PC-3 (cell line): Measurements from ENCODE around the gene PURA. TPM values are rescaled to one million over a fixed set of nuclear protein-coding genes. Genes with fewer than 3 reads are reported as not detected.

Experiments
- ATAC-seq: fragments of 200-7000 bp; cut with Tn5 transposase; 2 replicates; pipeline ENCODE4 v1.9.1; 2020; ENCODE audit warnings: mild to moderate bottlenecking, moderate library complexity
- BruUV-seq: library from RNA; stranded (reverse); fragments of 400-500 nt; replicated peaks from 2 replicates; lab custom pipeline; 2021; lab: Mats Ljungman, UMichigan
- CTCF ChIA-PET: fragments of 300-600 bp; sonication (Branson Sonifier 250); formaldehyde crosslinking; loops from one replicate; lab custom pipeline; 2022; ENCODE audit warnings: antibody characterized with exemption; lab: Charles Lee
- POLR2A ChIA-PET: fragments of 300-600 bp; sonication (Branson Sonifier 250); formaldehyde crosslinking; loops from one replicate; lab custom pipeline; 2022; ENCODE audit warnings: antibody characterized with exemption; ENCODE audit not compliant: unreplicated experiment; lab: Charles Lee
- DNase-seq: peaks from one replicate; pipeline ENCODE4 v3.0.0-alpha.2; 2015
- H2AFZ ChIP-seq: fragments of 300-600 bp; sonication (generic); 2 replicates; pipeline ENCODE4 v1.6.0; 2016; ENCODE audit warnings: antibody characterized with exemption, low read length
- H3F3A ChIP-seq: fragments of 300-600 bp; sonication (generic); one replicate; pipeline ENCODE4 v1.6.0; 2017; ENCODE audit warnings: antibody characterized with exemption, low read length, control low read depth, mild to moderate bottlenecking; ENCODE audit not compliant: unreplicated experiment
- H3K27ac ChIP-seq: fragments of 300-600 bp; sonication (generic); 2 replicates; pipeline ENCODE4 v1.5.1; 2016; ENCODE audit warnings: mild to moderate bottlenecking, low read length
- H3K27me3 ChIP-seq: fragments of 300-600 bp; sonication (generic); 2 replicates; pipeline ENCODE4 v1.6.1; 2016; ENCODE audit warnings: low read length, mixed read lengths
- H3K36me3 ChIP-seq: fragments of 300-600 bp; sonication (generic); 2 replicates; pipeline ENCODE4 v1.6.1; 2016; ENCODE audit warnings: low read depth, mixed run types, low read length, mixed read lengths
- H3K4me1 ChIP-seq: fragments of 300-600 bp; sonication (generic); 2 replicates; pipeline ENCODE4 v1.5.1; 2016; ENCODE audit warnings: low read length; ENCODE audit not compliant: insufficient read depth
- H3K4me2 ChIP-seq: fragments of 300-600 bp; sonication (generic); 2 replicates; pipeline ENCODE4 v1.6.0; 2016; ENCODE audit warnings: low read length
- H3K4me3 ChIP-seq: fragments of 300-600 bp; sonication (generic); 2 replicates; pipeline ENCODE4 v1.5.1; 2016; ENCODE audit warnings: mild to moderate bottlenecking, low read length, mixed read lengths
- H3K79me2 ChIP-seq: fragments of 300-600 bp; sonication (generic); 2 replicates; pipeline ENCODE4 v1.6.1; 2017; ENCODE audit warnings: low read length, mixed read lengths
- H3K9ac ChIP-seq: fragments of 300-600 bp; sonication (generic); 2 replicates; pipeline ENCODE4 v1.6.0; 2016; ENCODE audit warnings: mild to moderate bottlenecking, low read length
- H3K9me2 ChIP-seq: fragments of 300-600 bp; sonication (generic); replicated peaks from 2 replicates; pipeline ENCODE4 v1.6.1; 2016; ENCODE audit warnings: mixed run types, low read length, mixed read lengths
- H3K9me3 ChIP-seq: fragments of 300-600 bp; sonication (generic); 2 replicates; pipeline ENCODE4 v1.6.1; 2016; ENCODE audit warnings: low read length, mixed read lengths
- H4K20me1 ChIP-seq: fragments of 300-600 bp; sonication (generic); 2 replicates; pipeline ENCODE4 v1.6.1; 2016; ENCODE audit warnings: low read length, mixed read lengths
- CTCF ChIP-seq: fragments of 300-600 bp; sonication (generic); conservative IDR thresholded peaks from 2 replicates; pipeline ENCODE4 v1.5.1; 2017; ENCODE audit warnings: antibody characterized with exemption, low read depth, mild to moderate bottlenecking, low read length
- EZH2 ChIP-seq: fragments of 300-600 bp; sonication (generic); IDR thresholded peaks from one replicate; pipeline ENCODE4 v1.6.1; 2017; ENCODE audit warnings: antibody characterized with exemption, mild to moderate bottlenecking, low read length; ENCODE audit not compliant: unreplicated experiment
- EZH2phosphoT487 ChIP-seq: fragments of 300-600 bp; sonication (generic); IDR thresholded peaks from 2 replicates; pipeline ENCODE4 v1.6.1; 2018; ENCODE audit warnings: mild to moderate bottlenecking, antibody characterized with exemption, low read length, borderline replicate concordance
- intact Hi-C: fragments of 100-400 bp; cut with micrococcal nuclease; formaldehyde crosslinking; loops from 2 replicates; pipeline ENCODE4 v1.9.0; 2023
- total RNA-seq: library from RNA; depleted of rRNA; stranded (reverse); fragments of >200 nt; gene quantifications from 2 replicates; pipeline ENCODE4 v1.2.3, GENCODE V29; 2014

Gene PURA
- total RNA-seq, 1 experiment from 2014 or later = 8.5 TPM

- Histone ChIP-seq H3K79me2 (peaks cover 83% of the 10 kb centered on the region), H3K9ac (no peak overlapping the region), H2AFZ (no peak overlapping the region), H3K36me3 (no peaks in the 10 kb centered on the region), H3K27me3 (no peaks in the 10 kb centered on the region), H3K9me2 (no peaks in the 10 kb centered on the region), H3K9me3 (no peaks in the 10 kb centered on the region), H3K27ac (no peak overlapping the region), H3K4me1 (peaks cover 34% of the 10 kb centered on the region), H4K20me1 (peaks cover 13% of the 10 kb centered on the region), H3K4me3 (no peak overlapping the region), H3K4me2 (no peak overlapping the region), H3F3A (no peaks in the 10 kb centered on the region)
- DNase-seq = no peak
- no peak for ATAC-seq
- intact Hi-C loops = no loop called here
- ChIA-PET CTCF (interaction anchor here (0.6 kb wide), 1 partner anchor 46 kb away, joined by 6 read pairs; no protein-coding TSS in a partner anchor), POLR2A (interaction anchor here (0.6 kb wide), 2 partner anchors 235 to 474 kb away, joined by 3 to 12 read pairs; no protein-coding TSS in a partner anchor)
- no TSS peak for BruUV-seq
- TF ChIP-seq EZH2phosphoT487 (no peak), EZH2 (no peak), CTCF (no peak)
Measured at GRCh38 chr5:140111859-140112551, 1.9 kb upstream of the PURA start.

GRCh38 chr5:140112685-140113179 is 1.2 kb upstream of the PURA start:
- Histone ChIP-seq H2AFZ (no peak overlapping the region), H3F3A (no peaks in the 10 kb centered on the region), H3K79me2 (peaks cover 91% of the 10 kb centered on the region), H3K9me2 (no peaks in the 10 kb centered on the region), H4K20me1 (peaks cover 17% of the 10 kb centered on the region), H3K27ac (no peak overlapping the region), H3K4me2 (peak overlapping the region; percentile 93), H3K36me3 (no peaks in the 10 kb centered on the region), H3K4me3 (peak overlapping the region; percentile 91; the same call in 1 of the 2 replicates), H3K4me1 (peaks cover 36% of the 10 kb centered on the region), H3K9ac (no peak overlapping the region), H3K9me3 (no peaks in the 10 kb centered on the region), H3K27me3 (no peaks in the 10 kb centered on the region)
- no TSS peak for BruUV-seq
- ChIA-PET POLR2A (interaction anchor here (0.6 kb wide), 2 partner anchors 234 to 473 kb away, joined by 3 to 12 read pairs; no protein-coding TSS in a partner anchor), CTCF (no interaction called here)
- ATAC-seq (no peak), DNase-seq (no peak)
- intact Hi-C loops = no loop called here
- TF ChIP-seq EZH2phosphoT487 = no peak
- no peak for TF ChIP-seq EZH2

- H3K4me2 ChIP-seq = peak overlapping the region; percentile 93
- no peak overlapping the region for H3K27ac ChIP-seq
- no peak for ATAC-seq
- H3K4me1 ChIP-seq = peaks cover 41% of the 10 kb centered on the region
- ChIA-PET CTCF (no interaction called here), POLR2A (no interaction called here)
- peak overlapping the region; percentile 91 for H3K4me3 ChIP-seq
- H3K9me2 ChIP-seq = no peaks in the 10 kb centered on the region
- peak overlapping the region; percentile 56 for H2AFZ ChIP-seq
- H4K20me1 ChIP-seq = peaks cover 17% of the 10 kb centered on the region
- H3K79me2 ChIP-seq = peaks cover 94% of the 10 kb centered on the region
- no peaks in the 10 kb centered on the region for H3F3A ChIP-seq
- no peaks in the 10 kb centered on the region for H3K27me3 ChIP-seq
- H3K9me3 ChIP-seq = no peaks in the 10 kb centered on the region
- TSS peak; percentile 71 for BruUV-seq
- peak overlapping the region; percentile 81 for H3K9ac ChIP-seq
- intact Hi-C loops = no loop called here
- DNase-seq = no peak
- TF ChIP-seq CTCF = no peak
- TF ChIP-seq EZH2phosphoT487 = no peak
- no peak for TF ChIP-seq EZH2
- no peaks in the 10 kb centered on the region for H3K36me3 ChIP-seq
Measured at GRCh38 chr5:140113180-140113698, 670 bp upstream of the PURA start.
